Measurements from ENCODE around the gene APPBP2. TPM values are rescaled to one million over a fixed set of nuclear protein-coding genes. Genes with fewer than 3 reads are reported as not detected.

APPBP2 gene
- total and polyA plus RNA-seq, 2 donors (not counting 3 experiments of a cell fraction or from before 2014, with no cell fraction given), result 8.4 to 49.1 TPM

- Histone ChIP-seq H3K4me3 (replicated peaks in 1 of 3; ENCODE audit: insufficient read depth in 1 of 3, low read depth in 1 of 3, low read length in 3 of 3) (no peak overlapping the region), H3K9me1 (replicated peaks; ENCODE audit: control insufficient read depth, extremely low read depth, insufficient read depth, low read length) (no peaks in the 10 kb centered on the region), H3K27ac (ENCODE audit: insufficient read depth, low read depth, low read length) (no peak overlapping the region), H3K4me2 (ENCODE audit: insufficient read depth, low read length) (no peak overlapping the region), H3K9ac (replicated peaks; ENCODE audit: extremely low read depth, insufficient read depth, low read length) (no peak overlapping the region), H4K20me1 (replicated peaks; ENCODE audit: control insufficient read depth, extremely low read depth, insufficient read depth, low read length) (no peaks in the 10 kb centered on the region), H3K4me1 (ENCODE audit: control insufficient read depth, extremely low read depth, insufficient read depth, low read length) (peaks cover 11% of the 10 kb centered on the region), H2AFZ (ENCODE audit: low read depth, low read length) (no peak overlapping the region), H3K27me3 (ENCODE audit: control insufficient read depth in 2 of 2, insufficient read depth in 2 of 2, low read length in 2 of 2) (no peaks in the 10 kb centered on the region), H3K79me2 (ENCODE audit: control insufficient read depth, insufficient read depth, low read length) (peaks cover 33% of the 10 kb centered on the region), H3K9me3 (replicated peaks; ENCODE audit: control insufficient read depth, insufficient read depth, low read length) (no peaks in the 10 kb centered on the region), H3K36me3 (ENCODE audit: control insufficient read depth in 2 of 2, extremely low read depth in 1 of 2, insufficient read depth in 2 of 2, low read length in 2 of 2) (no peaks in the 10 kb centered on the region)
- FAIRE-seq, result no peak
- TF ChIP-seq CTCF (IDR thresholded peaks at IDR 0.05; ENCODE audit: extremely low read depth in 1 of 2, insufficient read depth in 1 of 2, low read depth in 1 of 2, low read length in 2 of 2), result no peak
- no peak for TF ChIP-seq JUN (IDR thresholded peaks at IDR 0.05; ENCODE audit: borderline replicate concordance, insufficient read depth, insufficient read length, low read depth)
- TF ChIP-seq POLR2AphosphoS5 (IDR thresholded peaks at IDR 0.05; ENCODE audit: insufficient read depth, low read depth, low read length), result no peak
- TF ChIP-seq GATA2 (IDR thresholded peaks at IDR 0.05; ENCODE audit: insufficient read depth, insufficient read length, low read depth, low read length), result no peak
- no peak for TF ChIP-seq MAX (IDR thresholded peaks at IDR 0.05; ENCODE audit: insufficient read depth, insufficient read length)
- TF ChIP-seq EZH2 (IDR thresholded peaks at IDR 0.05; ENCODE audit: borderline replicate concordance, low read depth, low read length, severe bottlenecking), result no peak
- TF ChIP-seq FOS (IDR thresholded peaks at IDR 0.05; ENCODE audit: borderline replicate concordance, insufficient read depth, low read length), result no peak
- no peak for TF ChIP-seq MYC (IDR thresholded peaks at IDR 0.05; ENCODE audit: low read depth, low read length)
- TF ChIP-seq POLR2A (IDR thresholded peaks at IDR 0.05; ENCODE audit: low read depth, low read length), result no peak
- dilution Hi-C loops (cut with MboI; ENCODE audit: extremely low pct_ligation_motif_present, low sequenced_read_pairs), result no loop called here
- no peak for DNase-seq (ENCODE audit: low read depth, low spot score)
- ChIA-PET CTCF (interaction anchor here (0.6 kb wide), 1 partner anchor 10 kb away, joined by 3 read pairs; no protein-coding TSS in a partner anchor), POLR2A (interaction anchor here (1.6 kb wide), 1 partner anchor 42 kb away, joined by 6 read pairs; no protein-coding TSS in a partner anchor)
- intact Hi-C loops (cut with micrococcal nuclease), result no loop called here
- BruUV-seq (replicated peaks), result no TSS peak
These were observed 1.7 kb upstream of the APPBP2 start for GRCh38 chr17:60527701-60528100.
